ENCODE data around the gene P2RY12. TPM values are rescaled to one million over a fixed set of nuclear protein-coding genes. Genes with fewer than 3 reads are reported as not detected.
A peak's percentile ranks its signal among the peaks of the same experiment; 100 is the strongest.

Gene P2RY12
- total RNA-seq, 6 donors from 2014 or later: 0.22 to 3.9 (median 2.8) TPM; not detected in 1

- 80 to 83% methylated on average over 1 of the region's 1 CpG for WGBS, 2 donors
- no peak for ATAC-seq (ENCODE audit: low FRiP score in 2 of 2)
Observed at GRCh38 chr3:151300539-151300938, 84.0 kb downstream of the P2RY12 start.

GRCh38 chr3:151299006-151299405 is 85.5 kb downstream of the P2RY12 start:
- H3K4me1 ChIP-seq: no peaks in the 10 kb centered on the region
- 88 to 90% methylated on average over 2 of the region's 2 CpGs for WGBS, 2 donors
- no peak overlapping the region for H3K27ac ChIP-seq
- ATAC-seq (ENCODE audit: low FRiP score in 2 of 2) (no peak), DNase-seq (no peak)
- no peaks in the 10 kb centered on the region for H3K36me3 ChIP-seq
- no peaks in the 10 kb centered on the region for H3K27me3 ChIP-seq
- no peak for TF ChIP-seq EP300 (IDR thresholded peaks at IDR 0.05)
- TF ChIP-seq POLR2A (IDR thresholded peaks at IDR 0.05): no peak
- TF ChIP-seq POLR2AphosphoS5 (IDR thresholded peaks at IDR 0.05): no peak
- no peak for TF ChIP-seq CTCF (IDR thresholded peaks at IDR 0.05)
- H3K9me3 ChIP-seq: no peaks in the 10 kb centered on the region
- H3K4me3 ChIP-seq: no peak overlapping the region

More at GRCh38 chr3:151300539-151300938, 84.0 kb downstream of the P2RY12 start:
- no peak overlapping the region for H3K4me3 ChIP-seq
- no peak for DNase-seq
- H3K27me3 ChIP-seq: no peaks in the 10 kb centered on the region
- H3K36me3 ChIP-seq: no peaks in the 10 kb centered on the region
- H3K4me1 ChIP-seq: peaks cover 0 to 9% (median 1%) of the 10 kb centered on the region in 4 donors
- H3K27ac ChIP-seq: no peak overlapping the region
- no peak for TF ChIP-seq CTCF (IDR thresholded peaks at IDR 0.05)
- TF ChIP-seq POLR2A (IDR thresholded peaks at IDR 0.05): no peak
- no peak for TF ChIP-seq EP300 (IDR thresholded peaks at IDR 0.05)
- no peak for TF ChIP-seq POLR2AphosphoS5 (IDR thresholded peaks at IDR 0.05)
- no peaks in the 10 kb centered on the region for H3K9me3 ChIP-seq

GRCh38 chr3:151297429-151297828 is 87.1 kb downstream of the P2RY12 start:
- no peaks in the 10 kb centered on the region for H3K27me3 ChIP-seq
- no peaks in the 10 kb centered on the region for H3K9me3 ChIP-seq
- no peak overlapping the region for H3K27ac ChIP-seq
- no peaks in the 10 kb centered on the region for H3K4me1 ChIP-seq
- WGBS, 2 donors: 76 to 96% methylated on average over 2 of the region's 2 CpGs
- H3K4me3 ChIP-seq: no peak overlapping the region
- TF ChIP-seq CTCF (IDR thresholded peaks at IDR 0.05) (no peak), POLR2A (IDR thresholded peaks at IDR 0.05) (no peak), EP300 (IDR thresholded peaks at IDR 0.05) (no peak), POLR2AphosphoS5 (IDR thresholded peaks at IDR 0.05) (no peak)
- ATAC-seq (ENCODE audit: low FRiP score in 2 of 2) (no peak), DNase-seq (no peak)
- no peaks in the 10 kb centered on the region for H3K36me3 ChIP-seq

GRCh38 chr3:151296226-151296625 is 88.3 kb downstream of the P2RY12 start:
- ATAC-seq (ENCODE audit: low FRiP score in 2 of 2) (no peak), DNase-seq (peak in 1 of 2 donors; percentile 7)
- Histone ChIP-seq H3K27ac (no peak overlapping the region), H3K9me3 (no peaks in the 10 kb centered on the region), H3K27me3 (no peaks in the 10 kb centered on the region), H3K4me1 (no peaks in the 10 kb centered on the region), H3K4me3 (no peak overlapping the region), H3K36me3 (no peaks in the 10 kb centered on the region)
- WGBS, 2 donors: 80 to 85% methylated on average over 1 to 3 of the region's 3 CpGs
- no peak for TF ChIP-seq EP300 (IDR thresholded peaks at IDR 0.05)
- no peak for TF ChIP-seq POLR2A (IDR thresholded peaks at IDR 0.05)
- no peak for TF ChIP-seq POLR2AphosphoS5 (IDR thresholded peaks at IDR 0.05)
- no peak for TF ChIP-seq CTCF (IDR thresholded peaks at IDR 0.05)

- WGBS, 2 donors: 74 to 78% methylated on average over 6 of the region's 6 CpGs
- ATAC-seq (ENCODE audit: low FRiP score in 2 of 2): no peak
- H3K27me3 ChIP-seq: no peaks in the 10 kb centered on the region
- H3K4me1 ChIP-seq: no peaks in the 10 kb centered on the region
- H3K27ac ChIP-seq: no peak overlapping the region
- H3K9me3 ChIP-seq: no peaks in the 10 kb centered on the region
- no peak for DNase-seq
- TF ChIP-seq POLR2AphosphoS5 (IDR thresholded peaks at IDR 0.05) (no peak), CTCF (IDR thresholded peaks at IDR 0.05) (no peak), EP300 (IDR thresholded peaks at IDR 0.05) (no peak), POLR2A (IDR thresholded peaks at IDR 0.05) (no peak)
- no peak overlapping the region for H3K4me3 ChIP-seq
- H3K36me3 ChIP-seq: no peaks in the 10 kb centered on the region
Observed at GRCh38 chr3:151293127-151293526, 91.4 kb downstream of the P2RY12 start.
